HepG2 (cell line): Measurements from ENCODE around the gene PPP1R16B. TPM values are rescaled to one million over a fixed set of nuclear protein-coding genes. Genes with fewer than 3 reads are reported as not detected.

Experiments
- NRL ChIP-seq: sonication (generic); formaldehyde crosslinking; IDR thresholded peaks from 2 replicates; pipeline ENCODE4 v1.5.0; 2020; ENCODE audit warnings: missing genetic modification reagents, mild to moderate bottlenecking, moderate library complexity, borderline replicate concordance
- ZBTB33 ChIP-seq: sonication (generic); formaldehyde crosslinking; IDR thresholded peaks from 2 replicates; pipeline ENCODE4 v1.4.0; 2020; ENCODE audit warnings: missing genetic modification reagents
- ZBTB38 ChIP-seq: sonication (generic); formaldehyde crosslinking; IDR thresholded peaks from 2 replicates; pipeline ENCODE4 v1.5.1; 2020; ENCODE audit warnings: mild to moderate bottlenecking, missing genetic modification reagents
- ZNF292 ChIP-seq: sonication (generic); formaldehyde crosslinking; IDR thresholded peaks from 2 replicates; pipeline ENCODE4 v1.8.1; 2022; ENCODE audit warnings: mild to moderate bottlenecking, low read depth, missing genetic modification reagents, borderline replicate concordance
- ZNF687 ChIP-seq: sonication (generic); formaldehyde crosslinking; IDR thresholded peaks from 2 replicates; pipeline ENCODE4 v1.5.1; 2020; ENCODE audit warnings: mild to moderate bottlenecking, missing genetic modification reagents, moderate library complexity
- ZNF777 ChIP-seq: sonication (generic); formaldehyde crosslinking; IDR thresholded peaks from 2 replicates; pipeline ENCODE4 v1.4.0; 2020; ENCODE audit warnings: missing genetic modification reagents
- ZNF841 ChIP-seq: sonication (generic); formaldehyde crosslinking; IDR thresholded peaks from 2 replicates; pipeline ENCODE4 v1.8.1; 2023; ENCODE audit warnings: missing genetic modification reagents, borderline replicate concordance
- ZNF891 ChIP-seq: sonication (generic); formaldehyde crosslinking; IDR thresholded peaks from 2 replicates; pipeline ENCODE4 v1.5.0; 2020; ENCODE audit warnings: mild to moderate bottlenecking, missing genetic modification reagents
- ZSCAN22 ChIP-seq: sonication (generic); formaldehyde crosslinking; IDR thresholded peaks from 2 replicates; pipeline ENCODE4 v1.4.0; 2020; ENCODE audit warnings: mild to moderate bottlenecking, missing genetic modification reagents
- polyA plus RNA-seq, 8 experiments: library from polyadenylated mRNA; depleted of rRNA in 3 of 8; stranded (reverse) in 7 of 8; unstranded in 1 of 8; fragments of >200 nt; fragmentation: Illumina TruSeq in 4 of 8; extraction: Trizol in 4 of 8; gene quantifications; 2 replicates each; pipeline versions ENCODE4 v1.2.1 to v1.2.3, GENCODE V29; 2011 to 2016; ENCODE audit warnings: low read depth in 4 of 8, missing spikeins in 1 of 8, mixed read lengths in 1 of 8; ENCODE audit not compliant: insufficient read depth in 1 of 8
- total RNA-seq, 5 experiments: library from RNA; depleted of rRNA; stranded (reverse); fragments of >200 nt; fragmentation: Illumina TruSeq; extraction: Trizol; gene quantifications; 2 replicates each; pipeline ENCODE4 v1.2.3, GENCODE V29; 2016; ENCODE audit warnings: low read depth in 1 of 5
- TF ChIP-seq, protein P1 (sequence below): fragments of 450-650 bp; IDR thresholded peaks from 2 replicates; pipeline ENCODE4 v1.6.1; 2017
- TF ChIP-seq, protein P2 (sequence below): sonication (generic); formaldehyde crosslinking; IDR thresholded peaks from 2 replicates; pipeline ENCODE4 v1.9.0; 2022; ENCODE audit warnings: missing genetic modification reagents, mild to moderate bottlenecking, borderline replicate concordance
- TF ChIP-seq, protein P3 (sequence below): sonication (generic); formaldehyde crosslinking; IDR thresholded peaks from 2 replicates; pipeline ENCODE4 v1.5.0; 2020; ENCODE audit warnings: mild to moderate bottlenecking, missing genetic modification reagents, moderate library complexity

Gene PPP1R16B
- total and polyA plus RNA-seq, 2 of the 13 experiments (the other 11 are each of a cell fraction or from before 2014, with no cell fraction given), result 0.02 to 0.11 TPM

DNA sequence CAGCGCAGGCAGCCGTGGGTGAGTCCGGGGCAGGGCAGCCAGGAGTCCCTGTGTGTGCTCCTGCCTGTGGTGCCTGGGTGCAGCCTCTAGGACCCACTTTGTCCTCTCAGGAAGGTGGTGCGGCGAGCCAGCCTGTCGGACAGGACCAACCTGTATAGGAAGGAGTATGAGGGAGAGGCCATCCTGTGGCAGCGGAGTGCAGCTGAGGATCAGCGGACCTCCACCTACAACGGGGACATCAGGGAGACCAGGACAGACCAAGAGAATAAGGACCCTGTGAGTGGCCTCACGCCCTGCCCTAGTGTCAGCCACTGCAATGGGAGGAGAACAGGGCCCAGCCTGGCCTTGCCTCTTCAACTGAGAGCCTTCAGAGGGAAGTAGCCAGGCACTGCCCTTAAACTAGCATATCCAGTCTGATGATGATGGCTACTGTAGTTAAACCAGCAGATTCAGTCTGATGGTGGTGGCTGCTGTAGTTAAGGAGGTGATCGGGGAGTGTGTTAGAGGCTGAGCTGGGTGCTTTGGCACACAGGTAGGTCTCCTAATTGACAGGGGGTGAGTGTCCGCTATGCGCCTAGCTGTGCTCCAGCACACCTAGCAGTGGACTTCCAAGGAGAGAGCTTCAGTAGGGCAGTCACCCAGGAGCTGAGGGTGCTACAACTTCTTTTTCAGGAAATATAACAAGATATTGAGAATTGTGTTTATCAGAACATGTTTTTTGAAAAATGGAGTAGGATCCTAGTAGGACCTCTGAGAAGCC is 102.6 kb downstream of the PPP1R16B start (continued):
- TF ChIP-seq, protein P1, sequence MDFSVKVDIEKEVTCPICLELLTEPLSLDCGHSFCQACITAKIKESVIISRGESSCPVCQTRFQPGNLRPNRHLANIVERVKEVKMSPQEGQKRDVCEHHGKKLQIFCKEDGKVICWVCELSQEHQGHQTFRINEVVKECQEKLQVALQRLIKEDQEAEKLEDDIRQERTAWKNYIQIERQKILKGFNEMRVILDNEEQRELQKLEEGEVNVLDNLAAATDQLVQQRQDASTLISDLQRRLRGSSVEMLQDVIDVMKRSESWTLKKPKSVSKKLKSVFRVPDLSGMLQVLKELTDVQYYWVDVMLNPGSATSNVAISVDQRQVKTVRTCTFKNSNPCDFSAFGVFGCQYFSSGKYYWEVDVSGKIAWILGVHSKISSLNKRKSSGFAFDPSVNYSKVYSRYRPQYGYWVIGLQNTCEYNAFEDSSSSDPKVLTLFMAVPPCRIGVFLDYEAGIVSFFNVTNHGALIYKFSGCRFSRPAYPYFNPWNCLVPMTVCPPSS, result no peak
- TF ChIP-seq ZNF777 (CRISPR knock-in tag), result 0 out of 2 replicates have a peak, but pooled peaks have one; percentile 34
- peak; percentile 93 for TF ChIP-seq ZSCAN22 (CRISPR knock-in tag)
- TF ChIP-seq ZBTB38 (CRISPR knock-in tag), result peak; percentile 54
- TF ChIP-seq ZNF891 (CRISPR knock-in tag), result peak; percentile 85
- TF ChIP-seq, protein P2, sequence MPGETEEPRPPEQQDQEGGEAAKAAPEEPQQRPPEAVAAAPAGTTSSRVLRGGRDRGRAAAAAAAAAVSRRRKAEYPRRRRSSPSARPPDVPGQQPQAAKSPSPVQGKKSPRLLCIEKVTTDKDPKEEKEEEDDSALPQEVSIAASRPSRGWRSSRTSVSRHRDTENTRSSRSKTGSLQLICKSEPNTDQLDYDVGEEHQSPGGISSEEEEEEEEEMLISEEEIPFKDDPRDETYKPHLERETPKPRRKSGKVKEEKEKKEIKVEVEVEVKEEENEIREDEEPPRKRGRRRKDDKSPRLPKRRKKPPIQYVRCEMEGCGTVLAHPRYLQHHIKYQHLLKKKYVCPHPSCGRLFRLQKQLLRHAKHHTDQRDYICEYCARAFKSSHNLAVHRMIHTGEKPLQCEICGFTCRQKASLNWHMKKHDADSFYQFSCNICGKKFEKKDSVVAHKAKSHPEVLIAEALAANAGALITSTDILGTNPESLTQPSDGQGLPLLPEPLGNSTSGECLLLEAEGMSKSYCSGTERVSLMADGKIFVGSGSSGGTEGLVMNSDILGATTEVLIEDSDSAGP (CRISPR knock-in tag), result peak; percentile 45; the same call in 1 of the 2 replicates
- peak; percentile 35; the same call in 1 of the 2 replicates for TF ChIP-seq ZNF292 (CRISPR knock-in tag)
- TF ChIP-seq ZNF841 (CRISPR knock-in tag), result no peak
- peak; percentile 97 for TF ChIP-seq ZBTB33 (CRISPR knock-in tag)
- peak; percentile 79; the same call in 1 of the 2 replicates for TF ChIP-seq NRL (CRISPR knock-in tag)
- TF ChIP-seq, protein P3, sequence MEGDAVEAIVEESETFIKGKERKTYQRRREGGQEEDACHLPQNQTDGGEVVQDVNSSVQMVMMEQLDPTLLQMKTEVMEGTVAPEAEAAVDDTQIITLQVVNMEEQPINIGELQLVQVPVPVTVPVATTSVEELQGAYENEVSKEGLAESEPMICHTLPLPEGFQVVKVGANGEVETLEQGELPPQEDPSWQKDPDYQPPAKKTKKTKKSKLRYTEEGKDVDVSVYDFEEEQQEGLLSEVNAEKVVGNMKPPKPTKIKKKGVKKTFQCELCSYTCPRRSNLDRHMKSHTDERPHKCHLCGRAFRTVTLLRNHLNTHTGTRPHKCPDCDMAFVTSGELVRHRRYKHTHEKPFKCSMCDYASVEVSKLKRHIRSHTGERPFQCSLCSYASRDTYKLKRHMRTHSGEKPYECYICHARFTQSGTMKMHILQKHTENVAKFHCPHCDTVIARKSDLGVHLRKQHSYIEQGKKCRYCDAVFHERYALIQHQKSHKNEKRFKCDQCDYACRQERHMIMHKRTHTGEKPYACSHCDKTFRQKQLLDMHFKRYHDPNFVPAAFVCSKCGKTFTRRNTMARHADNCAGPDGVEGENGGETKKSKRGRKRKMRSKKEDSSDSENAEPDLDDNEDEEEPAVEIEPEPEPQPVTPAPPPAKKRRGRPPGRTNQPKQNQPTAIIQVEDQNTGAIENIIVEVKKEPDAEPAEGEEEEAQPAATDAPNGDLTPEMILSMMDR (CRISPR knock-in tag), result 0 out of 2 replicates have a peak, but pooled peaks have one; percentile 4
- peak; percentile 48; the same call in 1 of the 2 replicates for TF ChIP-seq ZNF687
